Panc1 (cell line): ENCODE measurements around the gene NBDY. TPM values are rescaled to one million over a fixed set of nuclear protein-coding genes. Genes with fewer than 3 reads are reported as not detected.
"Not testable (repeated sequence)": the region's sequence is repeated elsewhere in the genome, so short reads cannot be mapped to it uniquely, and the experiment has no call there.

Experiments used
- ATAC-seq: fragments of 200-7000 bp; cut with Tn5 transposase; 2 replicates; pipeline ENCODE4 v1.9.1; 2020; ENCODE audit warnings: mild to moderate bottlenecking, moderate library complexity
- BruUV-seq: library from RNA; stranded (reverse); fragments of 400-500 nt; replicated peaks from 2 replicates; lab custom pipeline; 2021; lab: Mats Ljungman, UMichigan
- CTCF ChIA-PET: fragments of 300-600 bp; sonication (Branson Sonifier 250); formaldehyde crosslinking; loops from one replicate; lab custom pipeline; 2022; ENCODE audit warnings: antibody characterized with exemption; lab: Charles Lee
- POLR2A ChIA-PET: fragments of 300-600 bp; sonication (Branson Sonifier 250); formaldehyde crosslinking; loops from one replicate; lab custom pipeline; 2022; ENCODE audit warnings: antibody characterized with exemption; lab: Charles Lee
- DNase-seq: peaks from one replicate; pipeline ENCODE4 v3.0.0-alpha.2; 2010; ENCODE audit warnings: low read depth, low spot score
- H3K27ac ChIP-seq: 2 replicates; pipeline ENCODE4 v1.5.1; 2011; ENCODE audit warnings: mild to moderate bottlenecking, low read length, inconsistent platforms
- H3K27me3 ChIP-seq: fragments of 200-500 bp; sonication (Bioruptor generic); 2 replicates; pipeline ENCODE4 v1.6.0; 2014; ENCODE audit warnings: low read length, inconsistent platforms; ENCODE audit not compliant: control insufficient read depth, insufficient read depth
- H3K36me3 ChIP-seq: fragments of 200-500 bp; sonication (Bioruptor generic); 2 replicates; pipeline ENCODE4 v1.5.1; 2014; ENCODE audit warnings: inconsistent platforms, mild to moderate bottlenecking, low read length, moderate library complexity; ENCODE audit not compliant: control insufficient read depth, insufficient read depth
- H3K4me1 ChIP-seq: 2 replicates; pipeline ENCODE4 v1.5.1; 2011; ENCODE audit warnings: inconsistent platforms, mild to moderate bottlenecking, low read length, moderate library complexity; ENCODE audit not compliant: control insufficient read depth, insufficient read depth
- H3K4me3 ChIP-seq, 2 experiments: 2 replicates each; pipeline ENCODE4 v1.5.1; 2011 to 2012; ENCODE audit warnings: low read depth in 2 of 2, low read length in 2 of 2, mild to moderate bottlenecking in 2 of 2, inconsistent platforms in 1 of 2, moderate library complexity in 1 of 2
- H3K9me3 ChIP-seq: fragments of 200-500 bp; sonication (Bioruptor generic); 2 replicates; pipeline ENCODE4 v1.5.1; 2014; ENCODE audit warnings: low read depth, mild to moderate bottlenecking, inconsistent platforms, low read length, moderate library complexity; ENCODE audit not compliant: control insufficient read depth, insufficient read depth
- in situ Hi-C: cut with HindIII; loops from 2 replicates; pipeline ENCODE4 v1.10.0; 2016; ENCODE audit warnings: low sequenced_read_pairs, low pct_unique_long_range_greater_than_20kb
- intact Hi-C: fragments of 100-400 bp; cut with micrococcal nuclease; formaldehyde crosslinking; loops from one replicate; pipeline ENCODE4 v1.10.0; 2022; ENCODE audit not compliant: unreplicated experiment
- total RNA-seq: library from RNA; stranded (reverse); gene quantifications from one replicate; pipeline ENCODE4 v1.2.1, GENCODE V29; 2021; ENCODE audit not compliant: unreplicated experiment

Gene NBDY
- total RNA-seq, 1 experiment from 2014 or later, result 52.0 TPM

DNA sequence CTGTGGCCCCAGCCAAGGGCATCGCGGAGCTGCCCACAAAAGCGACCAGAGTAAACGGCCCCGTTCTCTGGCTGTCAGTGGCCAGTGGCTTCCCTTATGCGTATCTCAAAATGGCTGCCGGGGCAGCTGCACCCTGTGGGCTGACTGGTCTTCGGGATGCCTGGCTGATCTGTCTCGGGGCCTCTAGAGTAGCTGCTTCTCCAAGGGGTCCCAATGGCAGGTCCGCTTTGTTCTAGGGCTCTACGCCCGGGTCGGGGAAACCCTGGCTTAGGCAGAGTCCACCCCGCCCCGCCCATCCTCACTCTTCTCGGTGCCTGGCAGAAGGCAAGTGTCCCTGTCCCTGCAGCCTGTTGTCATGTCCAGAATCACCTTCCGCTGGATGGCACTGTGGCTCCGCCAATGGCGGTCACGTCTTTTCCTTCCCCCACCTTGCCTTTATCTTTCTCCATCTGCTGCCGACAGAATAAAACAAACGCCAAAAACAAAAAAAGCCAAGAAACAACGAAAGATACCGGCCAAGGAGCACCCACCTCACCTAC, 44.5 kb downstream of the NBDY start:
- H3K4me3 ChIP-seq, H3K27me3 ChIP-seq, H3K27ac ChIP-seq, BruUV-seq, H3K36me3 ChIP-seq, H3K9me3 ChIP-seq, in situ Hi-C loops, ATAC-seq, H3K4me1 ChIP-seq, POLR2A ChIA-PET, CTCF ChIA-PET, intact Hi-C loops, DNase-seq: not testable (repeated sequence)

DNA sequence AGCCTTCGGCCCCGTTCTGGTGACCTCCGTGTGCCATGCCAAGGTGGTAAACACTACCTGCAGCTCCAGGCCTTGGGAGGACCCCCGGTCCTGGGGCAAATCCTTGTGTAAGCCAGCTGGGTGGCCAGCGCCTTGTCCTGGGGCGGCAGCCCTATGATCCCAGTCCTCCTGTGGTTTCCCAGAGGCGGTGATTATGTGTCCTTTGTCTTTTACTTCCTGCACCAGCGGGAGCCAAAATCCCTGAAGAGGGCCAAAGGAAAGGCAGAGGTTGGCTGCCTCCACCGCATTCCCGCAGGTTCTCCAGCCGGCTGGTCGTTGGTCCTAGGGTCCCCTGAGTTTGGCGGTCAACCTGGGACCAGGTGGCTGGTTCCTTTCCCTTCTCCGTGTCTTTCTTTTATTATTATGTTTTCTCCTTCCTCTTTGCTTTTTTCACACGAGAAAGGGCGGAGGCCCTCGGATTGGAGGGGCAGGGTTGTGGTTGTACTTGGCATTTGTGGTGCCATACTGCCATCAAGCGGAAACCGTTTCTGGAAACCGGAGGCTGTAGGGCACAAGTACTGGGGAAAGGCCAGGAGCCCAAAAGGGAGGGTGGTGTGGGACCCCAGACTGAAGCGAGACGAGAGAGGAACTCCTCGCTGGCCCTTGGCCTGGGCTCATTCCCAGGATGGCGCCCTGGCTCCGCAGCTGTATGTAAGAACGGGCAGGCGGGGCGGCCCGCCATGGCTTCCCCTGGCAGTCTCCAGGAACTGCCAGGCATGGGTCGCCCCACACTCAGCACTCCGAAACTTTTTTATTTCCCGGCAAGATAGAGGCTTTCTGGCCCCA, 49.3 kb downstream of the NBDY start:
- H3K36me3 ChIP-seq, in situ Hi-C loops, ATAC-seq, intact Hi-C loops, H3K27ac ChIP-seq, H3K4me1 ChIP-seq, POLR2A ChIA-PET, DNase-seq, BruUV-seq, H3K9me3 ChIP-seq, H3K27me3 ChIP-seq, CTCF ChIA-PET, H3K4me3 ChIP-seq: not testable (repeated sequence)

DNA sequence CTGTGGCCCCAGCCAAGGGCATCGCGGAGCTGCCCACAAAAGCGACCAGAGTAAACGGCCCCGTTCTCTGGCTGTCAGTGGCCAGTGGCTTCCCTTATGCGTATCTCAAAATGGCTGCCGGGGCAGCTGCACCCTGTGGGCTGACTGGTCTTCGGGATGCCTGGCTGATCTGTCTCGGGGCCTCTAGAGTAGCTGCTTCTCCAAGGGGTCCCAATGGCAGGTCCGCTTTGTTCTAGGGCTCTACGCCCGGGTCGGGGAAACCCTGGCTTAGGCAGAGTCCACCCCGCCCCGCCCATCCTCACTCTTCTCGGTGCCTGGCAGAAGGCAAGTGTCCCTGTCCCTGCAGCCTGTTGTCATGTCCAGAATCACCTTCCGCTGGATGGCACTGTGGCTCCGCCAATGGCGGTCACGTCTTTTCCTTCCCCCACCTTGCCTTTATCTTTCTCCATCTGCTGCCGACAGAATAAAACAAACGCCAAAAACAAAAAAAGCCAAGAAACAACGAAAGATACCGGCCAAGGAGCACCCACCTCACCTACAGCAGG, 50.0 kb downstream of the NBDY start:
- CTCF ChIA-PET, H3K36me3 ChIP-seq, in situ Hi-C loops, DNase-seq, H3K27me3 ChIP-seq, intact Hi-C loops, H3K9me3 ChIP-seq, H3K27ac ChIP-seq, H3K4me1 ChIP-seq, H3K4me3 ChIP-seq, POLR2A ChIA-PET, ATAC-seq: not testable (repeated sequence)
- TSS peak; percentile 51 for BruUV-seq

DNA sequence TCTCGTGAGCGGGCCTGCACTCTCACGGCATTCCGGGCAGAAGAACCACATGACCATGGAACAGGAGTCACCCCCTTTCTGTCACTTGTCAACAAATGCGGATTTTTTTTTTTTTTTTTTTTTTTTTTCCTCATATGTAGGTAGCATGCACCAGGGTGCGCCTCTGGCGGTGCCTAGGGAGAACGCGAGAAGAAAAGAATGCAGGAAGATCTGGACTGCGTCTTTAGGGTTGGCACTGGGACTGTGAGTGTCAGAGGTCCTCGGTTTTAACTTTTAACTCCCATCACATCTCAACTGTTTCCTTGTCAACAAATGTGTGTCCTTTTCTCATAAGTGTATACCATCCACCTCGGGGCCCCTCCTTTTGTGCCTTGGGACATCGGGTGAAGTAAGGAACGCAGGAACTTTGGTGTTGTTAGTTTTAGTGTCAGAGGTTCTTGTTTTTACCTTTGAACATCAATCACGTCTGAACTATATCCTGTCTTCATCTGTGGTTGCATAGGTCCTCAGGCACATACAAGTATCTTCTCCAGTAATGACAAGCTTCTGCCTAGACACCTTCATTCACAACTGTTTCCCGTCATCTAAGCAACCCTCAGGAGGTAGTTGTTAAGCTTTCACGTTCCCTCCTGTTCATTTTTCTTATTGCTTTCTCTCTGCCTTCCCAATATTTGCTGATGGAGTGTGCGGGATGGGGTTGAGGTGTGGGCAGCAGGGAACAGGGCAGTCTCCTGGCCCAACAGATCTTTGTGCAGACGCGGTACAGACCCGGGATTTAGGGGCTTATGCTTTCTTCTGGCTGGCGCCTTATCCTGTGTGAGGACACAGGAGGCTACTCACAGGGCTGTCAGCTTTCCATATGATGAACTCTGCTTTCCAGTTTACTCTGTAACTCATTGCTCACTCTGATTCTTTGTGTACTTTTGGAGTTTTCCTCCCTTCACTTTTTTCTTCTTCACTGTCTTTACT, 51.9 kb downstream of the NBDY start:
- H3K9me3 ChIP-seq, H3K4me1 ChIP-seq, H3K27me3 ChIP-seq, H3K4me3 ChIP-seq, BruUV-seq, POLR2A ChIA-PET, ATAC-seq, H3K36me3 ChIP-seq, DNase-seq, H3K27ac ChIP-seq, CTCF ChIA-PET, in situ Hi-C loops, intact Hi-C loops: not testable (repeated sequence)
